GM10266 (cell line): ENCODE measurements around the gene GADL1.

Experiments used
- DNase-seq: peaks from one replicate; pipeline ENCODE4 v3.0.0; 2012; ENCODE audit errors: extremely low spot score
- CTCF ChIP-seq: IDR thresholded peaks from 2 replicates; pipeline ENCODE4 v1.5.1; 2012; ENCODE audit warnings: mild to moderate bottlenecking, low read depth; ENCODE audit not compliant: control insufficient read depth, insufficient read depth; ENCODE audit errors: missing control alignments

GADL1 gene

GRCh38 chr3:30913176-30913575 is 18.7 kb upstream of the GADL1 start:
- no peak for TF ChIP-seq CTCF

GRCh38 chr3:30912301-30912700 is 17.8 kb upstream of the GADL1 start:
- no peak for TF ChIP-seq CTCF

More at GRCh38 chr3:30913176-30913575, 18.7 kb upstream of the GADL1 start:
- no peak for DNase-seq

GRCh38 chr3:30908456-30909037 is 14.1 kb upstream of the GADL1 start:
- TF ChIP-seq CTCF = no peak
- DNase-seq = no peak

More at GRCh38 chr3:30912301-30912700, 17.8 kb upstream of the GADL1 start:
- DNase-seq = no peak

- no peak for TF ChIP-seq CTCF
- no peak for DNase-seq
These were observed 10.5 kb upstream of the GADL1 start for GRCh38 chr3:30904996-30905395.

GRCh38 chr3:30895329-30895728 is 868 bp upstream of the GADL1 start:
- TF ChIP-seq CTCF = no peak

GRCh38 chr3:30893678-30894325 is 659 bp downstream of the GADL1 start:
- TF ChIP-seq CTCF = no peak
- DNase-seq = no peak

More at GRCh38 chr3:30895329-30895728, 868 bp upstream of the GADL1 start:
- no peak for DNase-seq

GRCh38 chr3:30890907-30891306 is 3.6 kb downstream of the GADL1 start:
- no peak for TF ChIP-seq CTCF
- DNase-seq = no peak
